ENCODE data around the gene SLC25A44. TPM values are rescaled to one million over a fixed set of nuclear protein-coding genes. Genes with fewer than 3 reads are reported as not detected.

SLC25A44 gene
- total and polyA plus RNA-seq, 2 of the 8 experiments (the other 6 are each of a cell fraction or from before 2014, with no cell fraction given): 23.4 to 32.1 TPM

GRCh38 chr1:156236164-156236563 is 42.3 kb downstream of the SLC25A44 start (continued):
- TF ChIP-seq, protein P1, sequence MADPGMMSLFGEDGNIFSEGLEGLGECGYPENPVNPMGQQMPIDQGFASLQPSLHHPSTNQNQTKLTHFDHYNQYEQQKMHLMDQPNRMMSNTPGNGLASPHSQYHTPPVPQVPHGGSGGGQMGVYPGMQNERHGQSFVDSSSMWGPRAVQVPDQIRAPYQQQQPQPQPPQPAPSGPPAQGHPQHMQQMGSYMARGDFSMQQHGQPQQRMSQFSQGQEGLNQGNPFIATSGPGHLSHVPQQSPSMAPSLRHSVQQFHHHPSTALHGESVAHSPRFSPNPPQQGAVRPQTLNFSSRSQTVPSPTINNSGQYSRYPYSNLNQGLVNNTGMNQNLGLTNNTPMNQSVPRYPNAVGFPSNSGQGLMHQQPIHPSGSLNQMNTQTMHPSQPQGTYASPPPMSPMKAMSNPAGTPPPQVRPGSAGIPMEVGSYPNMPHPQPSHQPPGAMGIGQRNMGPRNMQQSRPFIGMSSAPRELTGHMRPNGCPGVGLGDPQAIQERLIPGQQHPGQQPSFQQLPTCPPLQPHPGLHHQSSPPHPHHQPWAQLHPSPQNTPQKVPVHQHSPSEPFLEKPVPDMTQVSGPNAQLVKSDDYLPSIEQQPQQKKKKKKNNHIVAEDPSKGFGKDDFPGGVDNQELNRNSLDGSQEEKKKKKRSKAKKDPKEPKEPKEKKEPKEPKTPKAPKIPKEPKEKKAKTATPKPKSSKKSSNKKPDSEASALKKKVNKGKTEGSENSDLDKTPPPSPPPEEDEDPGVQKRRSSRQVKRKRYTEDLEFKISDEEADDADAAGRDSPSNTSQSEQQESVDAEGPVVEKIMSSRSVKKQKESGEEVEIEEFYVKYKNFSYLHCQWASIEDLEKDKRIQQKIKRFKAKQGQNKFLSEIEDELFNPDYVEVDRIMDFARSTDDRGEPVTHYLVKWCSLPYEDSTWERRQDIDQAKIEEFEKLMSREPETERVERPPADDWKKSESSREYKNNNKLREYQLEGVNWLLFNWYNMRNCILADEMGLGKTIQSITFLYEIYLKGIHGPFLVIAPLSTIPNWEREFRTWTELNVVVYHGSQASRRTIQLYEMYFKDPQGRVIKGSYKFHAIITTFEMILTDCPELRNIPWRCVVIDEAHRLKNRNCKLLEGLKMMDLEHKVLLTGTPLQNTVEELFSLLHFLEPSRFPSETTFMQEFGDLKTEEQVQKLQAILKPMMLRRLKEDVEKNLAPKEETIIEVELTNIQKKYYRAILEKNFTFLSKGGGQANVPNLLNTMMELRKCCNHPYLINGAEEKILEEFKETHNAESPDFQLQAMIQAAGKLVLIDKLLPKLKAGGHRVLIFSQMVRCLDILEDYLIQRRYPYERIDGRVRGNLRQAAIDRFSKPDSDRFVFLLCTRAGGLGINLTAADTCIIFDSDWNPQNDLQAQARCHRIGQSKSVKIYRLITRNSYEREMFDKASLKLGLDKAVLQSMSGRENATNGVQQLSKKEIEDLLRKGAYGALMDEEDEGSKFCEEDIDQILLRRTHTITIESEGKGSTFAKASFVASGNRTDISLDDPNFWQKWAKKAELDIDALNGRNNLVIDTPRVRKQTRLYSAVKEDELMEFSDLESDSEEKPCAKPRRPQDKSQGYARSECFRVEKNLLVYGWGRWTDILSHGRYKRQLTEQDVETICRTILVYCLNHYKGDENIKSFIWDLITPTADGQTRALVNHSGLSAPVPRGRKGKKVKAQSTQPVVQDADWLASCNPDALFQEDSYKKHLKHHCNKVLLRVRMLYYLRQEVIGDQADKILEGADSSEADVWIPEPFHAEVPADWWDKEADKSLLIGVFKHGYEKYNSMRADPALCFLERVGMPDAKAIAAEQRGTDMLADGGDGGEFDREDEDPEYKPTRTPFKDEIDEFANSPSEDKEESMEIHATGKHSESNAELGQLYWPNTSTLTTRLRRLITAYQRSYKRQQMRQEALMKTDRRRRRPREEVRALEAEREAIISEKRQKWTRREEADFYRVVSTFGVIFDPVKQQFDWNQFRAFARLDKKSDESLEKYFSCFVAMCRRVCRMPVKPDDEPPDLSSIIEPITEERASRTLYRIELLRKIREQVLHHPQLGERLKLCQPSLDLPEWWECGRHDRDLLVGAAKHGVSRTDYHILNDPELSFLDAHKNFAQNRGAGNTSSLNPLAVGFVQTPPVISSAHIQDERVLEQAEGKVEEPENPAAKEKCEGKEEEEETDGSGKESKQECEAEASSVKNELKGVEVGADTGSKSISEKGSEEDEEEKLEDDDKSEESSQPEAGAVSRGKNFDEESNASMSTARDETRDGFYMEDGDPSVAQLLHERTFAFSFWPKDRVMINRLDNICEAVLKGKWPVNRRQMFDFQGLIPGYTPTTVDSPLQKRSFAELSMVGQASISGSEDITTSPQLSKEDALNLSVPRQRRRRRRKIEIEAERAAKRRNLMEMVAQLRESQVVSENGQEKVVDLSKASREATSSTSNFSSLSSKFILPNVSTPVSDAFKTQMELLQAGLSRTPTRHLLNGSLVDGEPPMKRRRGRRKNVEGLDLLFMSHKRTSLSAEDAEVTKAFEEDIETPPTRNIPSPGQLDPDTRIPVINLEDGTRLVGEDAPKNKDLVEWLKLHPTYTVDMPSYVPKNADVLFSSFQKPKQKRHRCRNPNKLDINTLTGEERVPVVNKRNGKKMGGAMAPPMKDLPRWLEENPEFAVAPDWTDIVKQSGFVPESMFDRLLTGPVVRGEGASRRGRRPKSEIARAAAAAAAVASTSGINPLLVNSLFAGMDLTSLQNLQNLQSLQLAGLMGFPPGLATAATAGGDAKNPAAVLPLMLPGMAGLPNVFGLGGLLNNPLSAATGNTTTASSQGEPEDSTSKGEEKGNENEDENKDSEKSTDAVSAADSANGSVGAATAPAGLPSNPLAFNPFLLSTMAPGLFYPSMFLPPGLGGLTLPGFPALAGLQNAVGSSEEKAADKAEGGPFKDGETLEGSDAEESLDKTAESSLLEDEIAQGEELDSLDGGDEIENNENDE (IDR thresholded peaks at IDR 0.05; ENCODE audit: insufficient replicate concordance, low read length): no peak
- TF ChIP-seq HDAC2 (IDR thresholded peaks at IDR 0.05; ENCODE audit: borderline replicate concordance in 1 of 2, low read depth in 2 of 2, low read length in 2 of 2) (no peak), CREB1 (IDR thresholded peaks at IDR 0.05) (no peak)
